Stimulated activated naive CD8-positive, alpha-beta T cell treated with anti-CD3 and anti-CD28 coated beads, Interleukin-15, Interleukin-2, amounts not matched to agents 100 ng/mL and 50 ng/mL, for 24 hours (primary cell): ENCODE measurements around the gene TLE3.
A peak's percentile ranks its signal among the peaks of the same experiment; 100 is the strongest.
"Not testable (repeated sequence)": the region's sequence is repeated elsewhere in the genome, so short reads cannot be mapped to it uniquely, and the experiment has no call there.

ENCODE experiments used
- H3K27ac Mint-ChIP-seq: one replicate; pipeline ENCODE4 v1.8.0; 2021; ENCODE audit warnings: mild to moderate bottlenecking, mixed read lengths
- H3K27me3 Mint-ChIP-seq: one replicate; pipeline ENCODE4 v1.8.0; 2021; ENCODE audit warnings: mixed read lengths
- H3K36me3 Mint-ChIP-seq: one replicate; pipeline ENCODE4 v1.8.0; 2021; ENCODE audit warnings: low read depth, mixed read lengths
- H3K4me1 Mint-ChIP-seq: one replicate; pipeline ENCODE4 v1.8.0; 2021; ENCODE audit warnings: low read depth, mixed read lengths
- H3K4me3 Mint-ChIP-seq: one replicate; pipeline ENCODE4 v1.8.0; 2021; ENCODE audit warnings: mild to moderate bottlenecking, mixed read lengths
- H3K9me3 Mint-ChIP-seq: one replicate; pipeline ENCODE4 v1.8.0; 2021; ENCODE audit warnings: mixed read lengths

Gene TLE3

GRCh38 chr15:70097321-70098152 is at the start of gene TLE3:
Gene TLE3, minus strand, starts transcription at chr15:70097917. Its CDS starts 1,119 bp downstream, at chr15:70096798.
- peaks cover 23% of the 10 kb centered on the region for H3K36me3 Mint-ChIP-seq
- no peaks in the 10 kb centered on the region for H3K9me3 Mint-ChIP-seq
- H3K4me1 Mint-ChIP-seq, result peaks cover 57% of the 10 kb centered on the region
- H3K27me3 Mint-ChIP-seq, result peaks cover 13% of the 10 kb centered on the region
- H3K27ac Mint-ChIP-seq, result peak within 1 kb of the TSS; percentile 93
- H3K4me3 Mint-ChIP-seq, result peak within 1 kb of the TSS; percentile 99

DNA sequence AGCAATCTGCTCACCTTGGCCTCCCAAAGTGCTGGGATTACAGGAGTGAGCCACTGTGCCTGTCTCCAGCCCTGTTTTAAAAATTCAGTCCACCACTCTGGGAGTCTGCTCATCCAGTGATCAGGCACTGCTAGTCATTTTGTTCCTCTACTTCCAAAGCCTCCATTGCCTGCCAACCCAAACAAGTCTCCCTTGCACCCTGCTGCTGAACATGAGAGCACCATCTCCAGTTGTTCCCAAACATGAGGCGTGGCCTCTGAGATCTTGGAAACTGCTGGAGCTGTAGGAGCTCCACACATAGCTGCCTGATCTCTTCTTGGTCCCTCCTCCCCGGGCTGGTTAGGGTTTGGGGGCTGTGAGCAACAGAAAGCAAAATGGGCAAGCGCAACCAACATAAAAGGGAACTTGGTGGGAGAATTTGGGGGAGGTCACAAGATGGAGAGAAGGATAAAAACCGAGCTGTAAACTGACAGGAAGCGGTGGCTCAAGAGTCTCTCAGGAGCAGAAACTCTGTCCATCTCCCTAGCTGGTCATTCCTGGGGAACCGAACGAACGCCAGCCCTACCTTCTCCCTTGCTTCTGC is 49.6 kb upstream of the TLE3 start:
- Mint-ChIP-seq H3K27me3 (peaks cover 51% of the 10 kb centered on the region), H3K36me3 (no peaks in the 10 kb centered on the region), H3K4me1 (peaks cover 9% of the 10 kb centered on the region), H3K4me3 (no peak overlapping the region), H3K27ac (no peak overlapping the region), H3K9me3 (no peaks in the 10 kb centered on the region)

DNA sequence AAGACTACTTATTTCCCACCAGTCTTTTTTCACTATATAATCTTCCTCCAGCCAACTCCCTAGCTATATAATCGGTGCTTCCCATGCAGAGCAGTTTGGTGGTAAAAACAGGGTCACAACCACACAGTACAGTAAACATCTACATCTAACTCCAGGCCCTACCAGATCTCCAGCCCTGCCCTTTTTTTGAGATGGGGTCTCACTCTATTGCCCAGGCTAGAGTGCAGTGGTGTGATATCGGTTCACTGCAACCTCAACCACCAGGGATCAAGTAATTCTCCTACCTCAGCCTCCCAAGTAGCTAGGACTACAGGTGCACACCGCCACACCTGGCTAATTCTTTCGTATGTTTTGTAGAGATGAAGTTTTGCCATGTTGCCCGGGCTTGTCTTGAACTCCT is 49.1 kb upstream of the TLE3 start:
- H3K27me3 Mint-ChIP-seq, result peaks cover 51% of the 10 kb centered on the region

GRCh38 chr15:70146162-70146561 is 48.4 kb upstream of the TLE3 start:
- H3K27ac Mint-ChIP-seq, result no peak overlapping the region
- H3K9me3 Mint-ChIP-seq, result no peaks in the 10 kb centered on the region
- no peaks in the 10 kb centered on the region for H3K36me3 Mint-ChIP-seq
- H3K4me1 Mint-ChIP-seq, result peaks cover 20% of the 10 kb centered on the region
- no peak overlapping the region for H3K4me3 Mint-ChIP-seq
- H3K27me3 Mint-ChIP-seq, result peaks cover 51% of the 10 kb centered on the region

More for the DNA sequence above, 49.1 kb upstream of the TLE3 start:
- Mint-ChIP-seq H3K36me3 (no peaks in the 10 kb centered on the region), H3K4me1 (peaks cover 14% of the 10 kb centered on the region), H3K27ac (no peak overlapping the region), H3K9me3 (no peaks in the 10 kb centered on the region), H3K4me3 (no peak overlapping the region)

DNA sequence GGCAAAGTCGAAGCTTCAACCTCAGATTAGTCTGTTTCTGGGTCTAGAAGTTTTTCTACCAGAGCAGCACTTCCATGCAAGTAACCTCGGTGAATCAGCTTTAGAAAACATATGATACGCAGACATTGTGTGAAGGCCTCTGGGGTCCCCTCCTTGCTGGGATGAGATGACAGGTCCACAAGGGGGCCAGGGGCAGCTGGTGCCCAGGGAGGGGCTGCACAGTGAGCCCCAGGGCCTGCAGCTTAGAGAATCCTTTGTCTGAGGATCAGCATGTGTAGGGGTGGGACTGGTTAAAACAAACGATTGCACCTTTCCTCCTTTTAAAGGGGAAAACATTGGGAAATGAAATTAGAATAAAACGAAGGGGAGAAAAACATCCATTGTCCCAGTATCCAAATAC is 47.5 kb upstream of the TLE3 start:
- Mint-ChIP-seq H3K4me1 (peaks cover 29% of the 10 kb centered on the region), H3K27ac (no peak overlapping the region), H3K36me3 (no peaks in the 10 kb centered on the region), H3K9me3 (no peaks in the 10 kb centered on the region), H3K27me3 (peaks cover 51% of the 10 kb centered on the region), H3K4me3 (no peak overlapping the region)

GRCh38 chr15:70142322-70143191 is 44.8 kb upstream of the TLE3 start:
- peaks cover 50% of the 10 kb centered on the region for H3K27me3 Mint-ChIP-seq
- peak overlapping the region; percentile 72 for H3K27ac Mint-ChIP-seq
- H3K9me3 Mint-ChIP-seq, result no peaks in the 10 kb centered on the region
- no peak overlapping the region for H3K4me3 Mint-ChIP-seq
- peaks cover 36% of the 10 kb centered on the region for H3K4me1 Mint-ChIP-seq
- no peaks in the 10 kb centered on the region for H3K36me3 Mint-ChIP-seq

GRCh38 chr15:70142072-70142321 is 44.3 kb upstream of the TLE3 start:
- Mint-ChIP-seq H3K27me3 (peaks cover 46% of the 10 kb centered on the region), H3K4me3 (no peak overlapping the region), H3K27ac (peak overlapping the region; percentile 72), H3K4me1 (peaks cover 36% of the 10 kb centered on the region), H3K9me3 (no peaks in the 10 kb centered on the region), H3K36me3 (no peaks in the 10 kb centered on the region)

DNA sequence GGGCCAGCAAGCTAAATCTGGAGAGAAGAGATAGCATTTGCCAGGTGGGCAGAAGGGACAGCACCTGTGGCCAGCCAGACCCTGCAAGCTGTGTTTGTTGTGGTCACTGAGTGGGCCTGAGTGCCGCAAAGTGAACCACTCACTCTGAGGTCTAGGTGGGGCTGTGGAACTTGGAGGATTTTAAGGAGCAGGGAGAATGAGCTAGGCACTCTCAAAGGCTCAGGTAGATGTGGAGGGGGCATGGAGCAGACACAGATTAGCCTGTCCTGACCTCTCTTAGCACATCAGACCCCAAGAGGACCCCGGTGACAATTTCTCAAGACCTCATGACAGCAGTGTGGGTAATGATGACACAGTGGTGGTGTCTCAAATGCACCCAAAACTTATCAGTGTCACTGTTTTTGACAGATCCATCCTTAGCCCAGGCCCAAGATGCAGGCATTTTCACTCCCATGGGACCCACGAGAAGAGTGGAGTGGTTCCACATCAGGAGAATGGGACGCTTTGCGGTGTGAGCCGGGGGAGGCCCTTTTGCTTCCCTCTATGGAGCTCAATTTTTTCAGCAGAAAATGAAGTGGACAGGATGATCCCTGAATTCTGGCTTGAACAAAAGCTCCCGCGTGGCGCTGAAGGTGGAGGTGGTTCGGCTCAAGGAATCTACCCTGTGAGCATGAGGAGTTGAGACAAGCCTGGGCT is 43.8 kb upstream of the TLE3 start:
- H3K36me3 Mint-ChIP-seq, result no peaks in the 10 kb centered on the region
- peaks cover 36% of the 10 kb centered on the region for H3K4me1 Mint-ChIP-seq
- peak overlapping the region; percentile 81 for H3K27ac Mint-ChIP-seq
- peaks cover 49% of the 10 kb centered on the region for H3K27me3 Mint-ChIP-seq
- H3K9me3 Mint-ChIP-seq, result no peaks in the 10 kb centered on the region
- peak overlapping the region; percentile 50 for H3K4me3 Mint-ChIP-seq

- no peaks in the 10 kb centered on the region for H3K36me3 Mint-ChIP-seq
- peak overlapping the region; percentile 50 for H3K4me3 Mint-ChIP-seq
- H3K4me1 Mint-ChIP-seq, result peaks cover 36% of the 10 kb centered on the region
- H3K9me3 Mint-ChIP-seq, result no peaks in the 10 kb centered on the region
- H3K27me3 Mint-ChIP-seq, result peaks cover 43% of the 10 kb centered on the region
- H3K27ac Mint-ChIP-seq, result peak overlapping the region; percentile 81
Measured at GRCh38 chr15:70140543-70141375, 43.0 kb upstream of the TLE3 start.

DNA sequence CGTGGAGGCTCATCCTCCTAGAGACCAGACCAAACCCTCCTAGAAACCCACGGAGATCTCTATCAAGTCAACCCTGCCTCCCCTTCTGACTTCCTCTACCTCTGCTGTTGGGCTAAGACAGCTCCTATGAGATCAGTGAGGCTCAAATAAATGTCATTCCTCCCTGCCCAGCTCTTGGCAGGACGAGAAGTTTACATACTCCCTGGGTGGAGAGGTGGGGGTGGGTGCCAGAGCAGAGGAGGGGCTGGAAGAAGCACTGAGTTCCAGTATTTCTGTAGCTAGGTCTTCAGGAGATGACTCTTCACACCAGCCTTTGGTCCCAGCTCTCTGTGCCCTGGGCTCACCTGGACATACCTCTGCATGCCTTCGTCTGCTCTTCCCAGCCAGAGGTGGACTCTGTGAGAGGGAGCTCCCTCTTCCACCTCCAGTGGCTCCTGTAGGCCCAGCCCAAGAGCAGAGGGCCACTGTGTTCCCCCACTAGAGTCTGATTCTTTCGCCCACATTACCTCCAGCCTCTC is 42.4 kb upstream of the TLE3 start:
- H3K36me3 Mint-ChIP-seq, result no peaks in the 10 kb centered on the region
- H3K27ac Mint-ChIP-seq, result no peak overlapping the region
- no peaks in the 10 kb centered on the region for H3K9me3 Mint-ChIP-seq
- H3K4me1 Mint-ChIP-seq, result peaks cover 36% of the 10 kb centered on the region
- no peak overlapping the region for H3K4me3 Mint-ChIP-seq
- peaks cover 37% of the 10 kb centered on the region for H3K27me3 Mint-ChIP-seq

- no peaks in the 10 kb centered on the region for H3K9me3 Mint-ChIP-seq
- H3K27me3 Mint-ChIP-seq, result peaks cover 33% of the 10 kb centered on the region
- H3K27ac Mint-ChIP-seq, result no peak overlapping the region
- H3K4me1 Mint-ChIP-seq, result peaks cover 34% of the 10 kb centered on the region
- no peak overlapping the region for H3K4me3 Mint-ChIP-seq
- H3K36me3 Mint-ChIP-seq, result no peaks in the 10 kb centered on the region
Measured at GRCh38 chr15:70137967-70138366, 40.2 kb upstream of the TLE3 start.

DNA sequence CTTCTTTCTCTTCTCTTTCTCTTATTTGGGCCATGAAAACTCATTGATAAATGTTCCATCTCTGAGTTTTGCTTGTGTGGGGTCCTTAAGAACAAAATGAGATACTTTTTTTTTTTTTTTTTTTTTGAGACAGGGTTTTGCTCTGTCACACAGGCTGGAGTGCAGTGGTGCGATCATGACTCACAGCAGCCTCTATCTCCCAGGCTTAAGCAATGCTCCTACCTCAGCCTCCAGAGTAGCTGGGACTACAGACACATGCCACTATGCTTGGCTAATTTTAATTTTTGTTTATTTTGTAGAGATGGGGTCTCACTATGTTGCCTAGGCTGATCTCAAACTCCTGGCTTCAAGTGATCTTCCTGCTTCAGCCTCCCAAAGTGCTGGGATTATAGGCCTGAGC is 39.3 kb upstream of the TLE3 start:
- H3K4me3 Mint-ChIP-seq, H3K9me3 Mint-ChIP-seq, H3K27ac Mint-ChIP-seq, H3K36me3 Mint-ChIP-seq: not testable (repeated sequence)
- Mint-ChIP-seq H3K4me1 (peaks cover 24% of the 10 kb centered on the region), H3K27me3 (peaks cover 27% of the 10 kb centered on the region)

DNA sequence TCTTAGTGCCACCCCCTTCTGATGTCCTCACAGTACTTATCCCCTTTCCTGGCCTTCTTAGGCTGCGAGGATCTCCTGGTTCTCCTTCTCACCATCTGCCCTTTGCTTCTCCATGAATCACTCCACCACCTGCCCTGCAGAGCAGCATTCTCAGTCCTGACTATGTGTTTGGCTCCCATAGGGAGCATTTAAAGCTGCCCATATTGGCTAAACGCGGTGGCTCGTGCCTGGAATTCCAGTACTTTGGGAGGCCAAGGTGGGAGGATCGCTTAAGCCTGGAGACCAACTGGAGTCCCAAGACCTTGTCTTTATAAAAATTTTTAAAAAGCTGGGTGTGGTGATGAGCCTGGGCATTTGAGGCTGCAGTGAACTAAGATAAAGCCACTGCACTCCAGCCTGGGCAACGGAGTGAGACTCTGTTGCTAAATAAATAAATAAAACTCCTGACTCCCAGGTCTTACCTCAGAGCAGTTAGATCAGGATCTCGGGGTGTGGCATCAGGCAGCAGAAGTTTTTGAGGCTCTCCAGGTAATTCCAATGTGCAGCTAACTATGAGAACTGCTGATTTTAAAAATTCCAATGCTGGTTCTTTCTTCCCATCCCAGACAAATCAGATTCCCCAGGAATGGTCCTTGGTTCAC is 36.2 kb upstream of the TLE3 start:
- H3K4me3 Mint-ChIP-seq, result no peak overlapping the region
- H3K4me1 Mint-ChIP-seq, result no peaks in the 10 kb centered on the region
- H3K27ac Mint-ChIP-seq, result no peak overlapping the region
- H3K9me3 Mint-ChIP-seq, result no peaks in the 10 kb centered on the region
- no peaks in the 10 kb centered on the region for H3K36me3 Mint-ChIP-seq
- H3K27me3 Mint-ChIP-seq, result peaks cover 16% of the 10 kb centered on the region
